LHCN-M2 (cell line): ENCODE measurements around the gene NFIC. TPM values are rescaled to one million over a fixed set of nuclear protein-coding genes. Genes with fewer than 3 reads are reported as not detected.
A peak's percentile ranks its signal among the peaks of the same experiment; 100 is the strongest.
"Not testable (repeated sequence)": the region's sequence is repeated elsewhere in the genome, so short reads cannot be mapped to it uniquely, and the experiment has no call there.

ENCODE experiments used
- DNase-seq: peaks from one replicate; pipeline ENCODE4 v3.0.0-alpha.2; 2012; ENCODE audit warnings: low read depth
- total RNA-seq: library from RNA; depleted of rRNA; stranded (reverse); fragments of >200 nt; gene quantifications from 2 replicates; pipeline ENCODE4 v1.2.3, GENCODE V29; 2014

Gene NFIC
- total RNA-seq, 1 experiment from 2014 or later, result 61.3 TPM

- no peak for DNase-seq
These were observed 31.9 kb downstream of the NFIC start for GRCh38 chr19:3398114-3398899.

- DNase-seq, result no peak
These were observed 32.5 kb downstream of the NFIC start for GRCh38 chr19:3398900-3399278.

- not testable (repeated sequence) for DNase-seq
These were observed 32.9 kb downstream of the NFIC start for GRCh38 chr19:3399311-3399710.

GRCh38 chr19:3401004-3401768, 34.8 kb downstream of the NFIC start:
- no peak for DNase-seq

- DNase-seq, result no peak
These were observed 36.5 kb downstream of the NFIC start for GRCh38 chr19:3402631-3403443.

- peak; percentile 69 for DNase-seq
These were observed 37.3 kb downstream of the NFIC start for GRCh38 chr19:3403489-3404323.

- DNase-seq, result peak; percentile 43
These were observed 38.2 kb downstream of the NFIC start for GRCh38 chr19:3404324-3405260.

- no peak for DNase-seq
These were observed 38.9 kb downstream of the NFIC start for GRCh38 chr19:3405261-3405653.

- DNase-seq, result no peak
These were observed 40.3 kb downstream of the NFIC start for GRCh38 chr19:3406571-3407111.

GRCh38 chr19:3407556-3408516, 41.5 kb downstream of the NFIC start:
- DNase-seq, result no peak

GRCh38 chr19:3408996-3409345, 42.6 kb downstream of the NFIC start:
- DNase-seq, result no peak

GRCh38 chr19:3409346-3410064, 43.1 kb downstream of the NFIC start:
- no peak for DNase-seq

- no peak for DNase-seq
These were observed 45.3 kb downstream of the NFIC start for GRCh38 chr19:3411636-3412035.

GRCh38 chr19:3412066-3412465, 45.7 kb downstream of the NFIC start:
- no peak for DNase-seq

GRCh38 chr19:3413796-3414327, 47.5 kb downstream of the NFIC start:
- no peak for DNase-seq

- no peak for DNase-seq
These were observed 49.3 kb downstream of the NFIC start for GRCh38 chr19:3415695-3416094.

GRCh38 chr19:3420244-3420755, 53.9 kb downstream of the NFIC start:
- DNase-seq, result no peak
